Left lung (tissue), 10 donors: Measurements from ENCODE around the gene TAS2R19. TPM values are rescaled to one million over a fixed set of nuclear protein-coding genes. Genes with fewer than 3 reads are reported as not detected.
"Not testable (repeated sequence)": the region's sequence is repeated elsewhere in the genome, so short reads cannot be mapped to it uniquely, and the experiment has no call there.

Experiments used
- ATAC-seq: fragments of 200-7000 bp; cut with Tn5 transposase; one replicate; pipeline ENCODE4 v1.9.1; 2020; ENCODE audit warnings: moderate library complexity
- DNase-seq, 4 donors: peaks; one replicate each; pipeline ENCODE4 v3.0.0-alpha.2; 2013 to 2020
- H3K27ac ChIP-seq, 2 donors: fragments of 200-600 bp; sonication (generic) in 1 of 2; one replicate each; pipeline versions ENCODE4 v1.5.0 to v1.8.0; 2020 to 2021
- H3K27me3 ChIP-seq, 2 donors: fragments of 200-600 bp; sonication (generic) in 1 of 2; one replicate each; pipeline versions ENCODE4 v1.5.0 to v1.8.0; 2020 to 2021
- H3K36me3 ChIP-seq, 2 donors: fragments of 200-600 bp; sonication (generic) in 1 of 2; one replicate each; pipeline versions ENCODE4 v1.5.0 to v1.8.0; 2020 to 2021
- H3K4me1 ChIP-seq, 2 donors: fragments of 200-600 bp; one replicate each; pipeline ENCODE4 v1.8.0; 2021
- H3K4me3 ChIP-seq, 2 donors: fragments of 200-600 bp; sonication (generic) in 1 of 2; one replicate each; pipeline versions ENCODE4 v1.5.0 to v1.8.0; 2020 to 2021; ENCODE audit warnings: mild to moderate bottlenecking in 1 of 2
- H3K9me3 ChIP-seq, 2 donors: fragments of 200-600 bp; sonication (generic) in 1 of 2; one replicate each; pipeline versions ENCODE4 v1.5.0 to v1.8.0; 2020 to 2021
- intact Hi-C, 2 donors: fragments of 100-400 bp; cut with DNase I; formaldehyde crosslinking; loops; one replicate each; pipeline versions ENCODE4 v1.11.2 to v1.14.2; 2022
- polyA plus RNA-seq, 6 donors: library from polyadenylated mRNA; unstranded; fragments of 120-200 nt; gene quantifications; one replicate each; pipeline ENCODE4 v1.2.1, GENCODE V29; 2013; ENCODE audit not compliant: insufficient read length in 6 of 6
- total RNA-seq, 2 donors: library from RNA; stranded (reverse); fragmentation: NEBNext Ultra II Directional; extraction: Animal tissue kit (Norgen Biotek cat#: 25700); gene quantifications; one replicate each; pipeline ENCODE4 v1.2.1, GENCODE V29; 2021
- TF ChIP-seq, protein P1 (sequence below), 2 donors: fragments of 200-600 bp; sonication (generic) in 1 of 2; IDR thresholded peaks; one replicate each; pipeline versions ENCODE4 v1.5.0 to v1.8.0; 2021; ENCODE audit warnings: antibody characterized with exemption in 2 of 2
- donor health status: DM: no; HTN: yes; CAD: no.
- donor health status: DM: no; HTN: no; CAD: no.

The TAS2R19 gene
- total and polyA plus RNA-seq, 8 donors: 1.5 to 3.3 (median 2.3) TPM

DNA sequence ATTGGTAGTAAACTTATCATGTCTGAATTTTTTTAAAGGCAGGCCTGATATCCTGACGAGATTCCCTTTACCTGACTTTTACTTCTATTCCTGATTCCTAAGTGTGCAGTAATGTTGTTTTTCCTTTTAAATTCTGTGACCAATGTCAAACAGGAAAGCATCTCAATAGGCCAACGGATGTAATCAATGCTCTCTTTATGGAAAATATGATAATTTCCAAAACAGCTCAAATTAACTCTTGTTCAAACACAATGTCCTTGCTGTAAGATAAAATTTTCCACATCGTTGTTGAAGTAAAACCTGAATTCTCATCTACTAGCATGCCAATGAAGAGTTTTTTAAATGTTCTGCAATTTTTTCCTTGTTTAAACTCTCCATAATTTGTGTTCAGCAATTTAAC is 16.8 kb upstream of the TAS2R19 start:
- Histone ChIP-seq H3K27ac (no peak overlapping the region), H3K36me3 (no peaks in the 10 kb centered on the region), H3K4me3 (no peak overlapping the region), H3K27me3 (no peaks in the 10 kb centered on the region), H3K4me1 (no peaks in the 10 kb centered on the region), H3K9me3 (peaks cover 0 to 3% of the 10 kb centered on the region in 2 donors)
- intact Hi-C loops: no loop called here
- ATAC-seq (no peak), DNase-seq (no peak)
- TF ChIP-seq, protein P1, sequence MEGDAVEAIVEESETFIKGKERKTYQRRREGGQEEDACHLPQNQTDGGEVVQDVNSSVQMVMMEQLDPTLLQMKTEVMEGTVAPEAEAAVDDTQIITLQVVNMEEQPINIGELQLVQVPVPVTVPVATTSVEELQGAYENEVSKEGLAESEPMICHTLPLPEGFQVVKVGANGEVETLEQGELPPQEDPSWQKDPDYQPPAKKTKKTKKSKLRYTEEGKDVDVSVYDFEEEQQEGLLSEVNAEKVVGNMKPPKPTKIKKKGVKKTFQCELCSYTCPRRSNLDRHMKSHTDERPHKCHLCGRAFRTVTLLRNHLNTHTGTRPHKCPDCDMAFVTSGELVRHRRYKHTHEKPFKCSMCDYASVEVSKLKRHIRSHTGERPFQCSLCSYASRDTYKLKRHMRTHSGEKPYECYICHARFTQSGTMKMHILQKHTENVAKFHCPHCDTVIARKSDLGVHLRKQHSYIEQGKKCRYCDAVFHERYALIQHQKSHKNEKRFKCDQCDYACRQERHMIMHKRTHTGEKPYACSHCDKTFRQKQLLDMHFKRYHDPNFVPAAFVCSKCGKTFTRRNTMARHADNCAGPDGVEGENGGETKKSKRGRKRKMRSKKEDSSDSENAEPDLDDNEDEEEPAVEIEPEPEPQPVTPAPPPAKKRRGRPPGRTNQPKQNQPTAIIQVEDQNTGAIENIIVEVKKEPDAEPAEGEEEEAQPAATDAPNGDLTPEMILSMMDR (IDR thresholded peaks at IDR 0.05): no peak

DNA sequence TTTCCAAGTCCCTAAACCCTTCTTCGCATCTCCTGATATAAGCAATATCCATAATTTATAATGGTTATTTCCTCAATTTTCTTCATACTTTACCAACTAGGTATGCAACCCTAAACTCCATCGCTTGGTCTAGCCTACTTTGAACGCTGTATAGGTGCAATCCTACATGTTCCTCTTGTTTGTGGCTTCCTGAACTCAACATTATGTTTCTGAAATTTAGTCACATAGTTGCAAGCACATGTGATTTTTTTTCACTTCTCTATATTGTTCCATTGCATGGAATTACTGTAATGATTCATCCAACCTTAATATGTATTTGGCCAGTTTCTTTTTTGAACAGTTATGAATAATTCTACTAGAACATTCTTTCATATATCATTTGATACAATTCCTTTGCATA is 11.5 kb upstream of the TAS2R19 start:
- H3K27me3 ChIP-seq, H3K27ac ChIP-seq, H3K9me3 ChIP-seq, DNase-seq, H3K36me3 ChIP-seq, ATAC-seq, H3K4me1 ChIP-seq, H3K4me3 ChIP-seq, intact Hi-C loops: not testable (repeated sequence)

DNA sequence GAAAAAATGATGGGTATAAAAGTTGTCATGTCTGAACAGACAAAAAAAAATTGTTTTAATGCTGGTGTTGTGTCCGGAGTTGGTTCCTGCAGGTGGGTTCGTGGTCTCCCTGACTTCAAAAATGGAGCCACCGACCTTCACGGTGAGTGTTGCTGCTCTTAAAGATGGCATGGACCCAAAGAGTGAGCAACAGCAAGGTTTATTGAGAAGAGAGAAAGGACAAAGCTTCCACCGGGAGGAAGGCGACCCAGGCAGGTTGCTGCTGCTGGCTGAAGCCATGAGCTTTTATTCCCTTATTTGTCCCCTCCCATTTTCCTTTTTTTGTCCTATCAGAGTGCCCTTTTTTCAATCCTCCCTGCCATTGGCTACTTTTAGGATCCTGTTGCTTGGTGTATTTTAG is 8.9 kb upstream of the TAS2R19 start, which contains the start of gene TAS2R31:
Gene TAS2R31, minus strand, starts transcription at position 101 of the 400 bp plus-strand sequence. Its CDS starts 72 bp downstream, at position 29.
- Histone ChIP-seq H3K27me3 (no peaks in the 10 kb centered on the region), H3K36me3 (peaks cover 0 to 8% of the 10 kb centered on the region in 2 donors), H3K9me3 (no peaks in the 10 kb centered on the region), H3K27ac (no peak within 1 kb of the TSS), H3K4me1 (no peaks in the 10 kb centered on the region), H3K4me3 (no peak within 1 kb of the TSS)
- TF ChIP-seq, protein P1 (IDR thresholded peaks at IDR 0.05): no peak
- no peak for ATAC-seq
- DNase-seq: no peak
- intact Hi-C loops: no loop called here

DNA sequence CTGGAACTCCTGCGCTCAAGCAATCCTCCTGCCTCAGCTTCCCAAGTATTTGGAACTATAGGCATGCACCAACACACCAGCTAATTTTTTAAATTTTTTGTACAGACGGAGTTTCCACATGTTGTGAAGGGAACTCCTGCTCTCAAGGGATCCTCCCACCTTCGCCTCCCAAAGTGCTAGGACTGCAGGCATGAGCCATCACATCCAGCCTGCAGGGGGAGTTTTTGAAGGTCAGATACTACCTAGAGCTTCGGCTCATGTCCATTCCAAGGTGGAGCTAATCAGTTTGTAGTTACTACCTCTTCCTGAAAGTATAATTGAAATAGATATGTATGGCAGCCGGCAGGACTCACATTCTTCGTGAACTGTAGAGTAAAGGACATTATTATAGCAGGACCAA is 3.7 kb upstream of the TAS2R19 start:
- Histone ChIP-seq H3K27me3 (no peaks in the 10 kb centered on the region), H3K27ac (no peak overlapping the region), H3K4me3 (no peak overlapping the region), H3K4me1 (no peaks in the 10 kb centered on the region), H3K9me3 (peaks cover 0 to 6% of the 10 kb centered on the region in 2 donors), H3K36me3 (peaks cover 0 to 12% of the 10 kb centered on the region in 2 donors)
- TF ChIP-seq, protein P1 (IDR thresholded peaks at IDR 0.05): no peak
- DNase-seq (no peak), ATAC-seq (no peak)
- intact Hi-C loops: no loop called here

DNA sequence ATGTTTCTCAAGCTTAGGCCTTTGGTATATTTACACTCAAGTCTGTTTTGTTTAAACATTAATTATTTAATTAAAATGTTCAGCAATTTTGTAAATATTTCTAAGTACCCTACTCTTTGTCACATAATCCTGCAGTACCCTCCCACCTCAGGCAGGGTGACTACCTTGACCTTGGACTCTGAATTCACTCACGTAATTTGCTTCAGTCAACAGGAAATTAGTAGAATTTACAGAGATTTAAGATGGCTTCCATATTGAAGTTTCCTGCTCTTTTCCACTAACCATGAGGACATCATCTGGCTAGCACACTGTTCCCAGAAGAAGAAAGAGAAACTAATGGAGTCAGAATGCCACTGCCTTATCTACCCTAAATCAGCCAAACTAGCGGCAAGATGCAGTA is 967 bp upstream of the TAS2R19 start:
- peaks cover 0 to 12% of the 10 kb centered on the region in 2 donors for H3K36me3 ChIP-seq
- intact Hi-C loops: no loop called here
- H3K4me3 ChIP-seq: no peak overlapping the region
- no peaks in the 10 kb centered on the region for H3K4me1 ChIP-seq
- DNase-seq (no peak), ATAC-seq (no peak)
- H3K27me3 ChIP-seq: no peaks in the 10 kb centered on the region
- H3K27ac ChIP-seq: no peak overlapping the region
- TF ChIP-seq, protein P1 (IDR thresholded peaks at IDR 0.05): no peak
- H3K9me3 ChIP-seq: peaks cover 0 to 6% of the 10 kb centered on the region in 2 donors

DNA sequence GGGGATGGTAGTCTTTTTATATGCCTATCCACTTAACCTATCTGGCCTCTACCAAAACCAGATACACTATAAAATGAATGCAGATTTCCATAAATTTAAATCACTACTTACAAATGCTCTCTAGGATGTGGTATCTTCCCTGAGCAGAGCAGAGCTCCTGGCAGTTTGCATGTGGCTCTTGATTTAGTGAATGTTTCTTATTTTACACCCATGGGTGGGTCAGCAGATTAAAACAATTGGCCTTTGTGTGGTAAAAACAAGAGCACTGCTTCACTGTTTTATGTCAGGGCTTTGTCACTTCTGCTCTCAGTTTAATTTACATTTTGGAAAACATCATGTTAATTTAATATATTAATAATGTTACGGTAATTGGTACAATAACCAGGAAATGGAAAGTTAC is 5.5 kb downstream of the TAS2R19 start:
- ATAC-seq (no peak), DNase-seq (no peak)
- H3K4me3 ChIP-seq: no peak overlapping the region
- no peaks in the 10 kb centered on the region for H3K27me3 ChIP-seq
- intact Hi-C loops: no loop called here
- no peaks in the 10 kb centered on the region for H3K9me3 ChIP-seq
- H3K27ac ChIP-seq: no peak overlapping the region
- TF ChIP-seq, protein P1 (IDR thresholded peaks at IDR 0.05): no peak
- H3K4me1 ChIP-seq: no peaks in the 10 kb centered on the region
- H3K36me3 ChIP-seq: no peaks in the 10 kb centered on the region
